OCI-LY3 (cell line): ENCODE results near the gene GCNT2.

Source experiments
- H2AFZ ChIP-seq: fragments of 200-600, 300-600 bp; shearing (Covaris generic); 2 replicates; pipeline ENCODE4 v1.6.0; 2014; ENCODE audit warnings: antibody characterized with exemption, low read depth, low read length
- H3K27ac ChIP-seq: fragments of 200-600, 300-600 bp; sonication (generic); 2 replicates; pipeline ENCODE4 v1.5.1; 2014; ENCODE audit warnings: mild to moderate bottlenecking, low read length, moderate library complexity, mixed read lengths
- H3K27me3 ChIP-seq: fragments of 200-600, 300-600 bp; sonication (generic); 2 replicates; pipeline ENCODE4 v1.6.1; 2014; ENCODE audit warnings: low read depth, low read length, mixed read lengths
- H3K36me3 ChIP-seq: fragments of 200-600, 300-600 bp; sonication (generic); replicated peaks from 2 replicates; pipeline ENCODE3; 2014; ENCODE audit warnings: low read depth, low read length, mixed read lengths
- H3K4me1 ChIP-seq: fragments of 300-600, 200-600 bp; sonication (generic); 2 replicates; pipeline ENCODE4 v1.6.1; 2014; ENCODE audit warnings: low read length, mixed read lengths
- H3K4me2 ChIP-seq: fragments of 200-600, 300-600 bp; sonication (generic); 2 replicates; pipeline ENCODE4 v1.6.1; 2014; ENCODE audit warnings: low read length, mixed read lengths
- H3K4me3 ChIP-seq: fragments of 300-600, 200-600 bp; sonication (generic); 2 replicates; pipeline ENCODE4 v1.5.1; 2014; ENCODE audit warnings: antibody characterized with exemption, mild to moderate bottlenecking, low read length, moderate library complexity
- H3K79me2 ChIP-seq: fragments of 300-600, 200-600 bp; shearing (Covaris generic); 2 replicates; pipeline ENCODE4 v1.6.1; 2014; ENCODE audit warnings: mild to moderate bottlenecking, low read length, mixed read lengths
- H3K9ac ChIP-seq: fragments of 300-600, 200-600 bp; shearing (Covaris generic); 2 replicates; pipeline ENCODE4 v1.6.0; 2014; ENCODE audit warnings: mild to moderate bottlenecking, low read length, moderate library complexity
- H3K9me3 ChIP-seq: fragments of 200-600, 300-600 bp; shearing (Covaris generic); 2 replicates; pipeline ENCODE4 v1.6.1; 2014; ENCODE audit warnings: low read length, mixed read lengths; ENCODE audit not compliant: insufficient read depth
- H4K20me1 ChIP-seq: fragments of 200-600, 300-600 bp; sonication (generic); 2 replicates; pipeline ENCODE4 v1.6.1; 2016; ENCODE audit warnings: low read length, mixed read lengths; ENCODE audit not compliant: insufficient read depth
- EZH2phosphoT487 ChIP-seq: fragments of 200-600 bp; shearing (Covaris generic); IDR thresholded peaks from 2 replicates; pipeline ENCODE4 v1.6.1; 2018; ENCODE audit warnings: antibody characterized with exemption, mixed run types, low read depth
- TF ChIP-seq, protein P1 (sequence below): fragments of 200-600, 300-600 bp; sonication (generic); IDR thresholded peaks from 2 replicates; pipeline ENCODE4 v1.5.1; 2014; ENCODE audit warnings: antibody characterized with exemption, low read length, low read depth

Gene GCNT2

DNA sequence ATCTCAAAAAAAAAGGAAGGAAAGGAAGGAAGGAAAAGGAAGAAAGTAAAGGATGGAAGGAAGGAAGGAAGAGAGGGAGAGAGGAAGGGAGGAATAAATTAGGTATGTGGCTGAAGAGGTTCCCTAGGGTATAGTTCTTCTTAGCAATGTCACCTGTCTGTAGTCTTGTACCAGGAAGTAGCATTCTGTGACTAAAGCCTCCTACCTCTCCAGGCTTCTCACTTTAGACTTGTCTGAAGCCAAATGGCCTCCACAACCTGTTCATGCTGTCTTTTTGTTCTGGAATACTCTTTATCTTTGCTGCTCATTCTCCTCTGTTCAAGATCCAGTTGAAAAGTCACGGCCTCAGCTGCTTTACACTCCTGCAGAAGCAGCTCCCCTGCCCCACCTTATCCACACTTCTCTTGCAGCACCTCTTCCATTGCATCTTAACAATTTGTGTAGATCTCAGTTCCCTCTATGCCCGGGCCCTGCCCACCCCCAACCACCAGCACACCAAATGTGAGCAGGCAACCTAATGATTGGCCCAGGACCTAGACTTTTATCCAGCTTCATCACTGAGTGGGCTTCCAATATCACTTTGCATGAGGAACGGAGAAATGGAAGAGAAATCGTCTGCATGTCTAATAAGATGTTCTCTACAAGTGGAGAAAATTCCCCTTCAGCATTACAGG, 19.1 kb downstream of the GCNT2 start:
- Histone ChIP-seq H3K9ac (peak overlapping the region; percentile 19; the same call in 1 of the 2 replicates), H3K4me2 (peak overlapping the region; percentile 65), H3K27ac (peak overlapping the region; percentile 82), H2AFZ (no peak overlapping the region), H3K79me2 (peaks cover 82% of the 10 kb centered on the region), H3K9me3 (no peaks in the 10 kb centered on the region), H4K20me1 (peaks cover 12% of the 10 kb centered on the region; the same call in 1 of the 2 replicates), H3K36me3 (peaks cover 25% of the 10 kb centered on the region), H3K4me3 (peak overlapping the region; percentile 41), H3K27me3 (no peaks in the 10 kb centered on the region), H3K4me1 (peaks cover 55% of the 10 kb centered on the region)
- TF ChIP-seq EZH2phosphoT487: no peak
- TF ChIP-seq, protein P1, sequence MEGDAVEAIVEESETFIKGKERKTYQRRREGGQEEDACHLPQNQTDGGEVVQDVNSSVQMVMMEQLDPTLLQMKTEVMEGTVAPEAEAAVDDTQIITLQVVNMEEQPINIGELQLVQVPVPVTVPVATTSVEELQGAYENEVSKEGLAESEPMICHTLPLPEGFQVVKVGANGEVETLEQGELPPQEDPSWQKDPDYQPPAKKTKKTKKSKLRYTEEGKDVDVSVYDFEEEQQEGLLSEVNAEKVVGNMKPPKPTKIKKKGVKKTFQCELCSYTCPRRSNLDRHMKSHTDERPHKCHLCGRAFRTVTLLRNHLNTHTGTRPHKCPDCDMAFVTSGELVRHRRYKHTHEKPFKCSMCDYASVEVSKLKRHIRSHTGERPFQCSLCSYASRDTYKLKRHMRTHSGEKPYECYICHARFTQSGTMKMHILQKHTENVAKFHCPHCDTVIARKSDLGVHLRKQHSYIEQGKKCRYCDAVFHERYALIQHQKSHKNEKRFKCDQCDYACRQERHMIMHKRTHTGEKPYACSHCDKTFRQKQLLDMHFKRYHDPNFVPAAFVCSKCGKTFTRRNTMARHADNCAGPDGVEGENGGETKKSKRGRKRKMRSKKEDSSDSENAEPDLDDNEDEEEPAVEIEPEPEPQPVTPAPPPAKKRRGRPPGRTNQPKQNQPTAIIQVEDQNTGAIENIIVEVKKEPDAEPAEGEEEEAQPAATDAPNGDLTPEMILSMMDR: no peak

DNA sequence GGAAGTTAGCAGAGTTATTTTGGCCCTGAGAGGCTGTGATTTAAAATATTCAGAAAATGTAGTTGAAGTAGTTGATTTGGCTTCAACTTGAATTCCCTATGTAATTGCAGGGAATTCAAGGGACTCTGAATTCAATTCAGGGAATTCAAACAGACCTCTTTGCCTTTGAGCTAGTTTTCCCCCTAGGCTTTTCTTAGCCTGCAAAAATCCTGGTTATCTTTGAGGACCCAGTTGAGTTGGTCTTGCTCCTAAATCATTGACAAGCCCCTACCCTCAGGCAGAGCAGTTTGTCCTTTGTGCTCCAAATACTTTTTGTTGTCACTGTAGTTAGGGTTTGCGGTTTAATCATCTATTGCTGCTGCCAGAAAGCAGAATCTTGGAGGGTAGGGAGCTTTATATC, 20.4 kb downstream of the GCNT2 start:
- TF ChIP-seq, protein P1: no peak
- TF ChIP-seq EZH2phosphoT487: no peak
- H3K79me2 ChIP-seq: peaks cover 83% of the 10 kb centered on the region

DNA sequence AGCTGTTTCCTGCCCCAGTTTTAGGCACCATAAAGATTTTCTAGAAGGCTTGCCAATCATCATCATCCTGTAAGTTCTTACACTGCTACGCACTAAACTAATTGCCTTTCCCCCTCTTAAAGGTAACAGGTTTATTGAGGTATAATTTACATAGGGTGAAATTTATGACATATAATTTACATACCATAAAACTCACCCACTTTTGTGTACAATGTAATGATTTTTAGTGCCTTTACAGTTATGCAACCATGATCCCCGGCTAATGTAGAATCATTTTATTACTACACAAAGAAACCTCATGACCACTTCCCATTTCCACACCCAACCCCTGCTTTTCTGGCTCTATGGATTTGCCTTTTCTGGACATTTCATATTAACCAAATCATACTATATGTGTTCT, 21.1 kb downstream of the GCNT2 start:
- Histone ChIP-seq H3K27me3 (no peaks in the 10 kb centered on the region), H3K9me3 (no peaks in the 10 kb centered on the region), H3K9ac (no peak overlapping the region), H3K4me1 (peaks cover 37% of the 10 kb centered on the region), H3K27ac (no peak overlapping the region), H3K79me2 (peaks cover 82% of the 10 kb centered on the region), H3K4me2 (no peak overlapping the region), H2AFZ (no peak overlapping the region), H4K20me1 (peaks cover 25% of the 10 kb centered on the region), H3K4me3 (no peak overlapping the region), H3K36me3 (peaks cover 20% of the 10 kb centered on the region)
- TF ChIP-seq, protein P1: no peak
- TF ChIP-seq EZH2phosphoT487: no peak

More for the DNA sequence above, 20.4 kb downstream of the GCNT2 start:
- Histone ChIP-seq H3K9ac (no peak overlapping the region), H3K9me3 (no peaks in the 10 kb centered on the region), H3K27ac (no peak overlapping the region), H3K36me3 (peaks cover 25% of the 10 kb centered on the region), H3K4me3 (no peak overlapping the region), H3K4me2 (no peak overlapping the region), H2AFZ (no peak overlapping the region), H3K27me3 (no peaks in the 10 kb centered on the region), H3K4me1 (peaks cover 44% of the 10 kb centered on the region), H4K20me1 (peaks cover 22% of the 10 kb centered on the region)

DNA sequence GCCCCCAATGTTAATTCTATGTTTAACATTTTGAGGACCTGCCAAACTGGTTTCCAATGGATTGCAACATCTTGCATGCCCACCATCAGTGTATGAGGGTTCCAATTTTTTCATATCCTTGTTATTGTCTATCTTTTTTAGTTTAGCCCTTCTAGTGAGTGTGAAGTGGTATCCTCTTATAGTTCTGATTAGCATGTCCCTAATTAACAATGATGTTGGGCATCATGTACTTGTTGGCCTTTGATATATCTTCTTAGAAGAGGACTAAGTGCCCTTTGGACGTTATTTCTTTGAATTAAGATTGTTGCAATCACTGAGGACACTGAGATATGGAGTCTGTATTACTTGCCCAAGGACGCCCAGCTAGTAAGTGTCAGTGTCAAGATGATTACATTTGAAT, 22.3 kb downstream of the GCNT2 start:
- H4K20me1 ChIP-seq: peaks cover 32% of the 10 kb centered on the region
- no peak overlapping the region for H3K4me3 ChIP-seq
- H3K9ac ChIP-seq: no peak overlapping the region
- H3K9me3 ChIP-seq: no peaks in the 10 kb centered on the region
- H2AFZ ChIP-seq: no peak overlapping the region
- TF ChIP-seq EZH2phosphoT487: no peak
- TF ChIP-seq, protein P1: no peak
- H3K79me2 ChIP-seq: peaks cover 84% of the 10 kb centered on the region
- H3K4me2 ChIP-seq: no peak overlapping the region
- H3K27ac ChIP-seq: no peak overlapping the region
- H3K36me3 ChIP-seq: peaks cover 19% of the 10 kb centered on the region
- H3K4me1 ChIP-seq: peaks cover 36% of the 10 kb centered on the region
- H3K27me3 ChIP-seq: no peaks in the 10 kb centered on the region
